NAMALWA (cell line): Measurements from ENCODE around the gene MBNL1.
"Not testable (repeated sequence)": the region's sequence is repeated elsewhere in the genome, so short reads cannot be mapped to it uniquely, and the experiment has no call there.

ENCODE experiments used
- DNase-seq: peaks from one replicate; pipeline ENCODE4 v3.0.0-alpha.2; 2015; ENCODE audit warnings: low spot score

MBNL1 gene

GRCh38 chr3:152319831-152320617, 51.3 kb downstream of the MBNL1 start:
- DNase-seq = no peak

GRCh38 chr3:152321200-152321954, 52.6 kb downstream of the MBNL1 start:
- no peak for DNase-seq

- no peak for DNase-seq
Observed at GRCh38 chr3:152321955-152322377, 53.2 kb downstream of the MBNL1 start.

GRCh38 chr3:152322756-152323155, 54.0 kb downstream of the MBNL1 start:
- peak; percentile 57 for DNase-seq

- no peak for DNase-seq
Observed at GRCh38 chr3:152323834-152324233, 55.1 kb downstream of the MBNL1 start.

- DNase-seq = no peak
Observed at GRCh38 chr3:152325136-152325535, 56.4 kb downstream of the MBNL1 start.

GRCh38 chr3:152327203-152327602, 58.5 kb downstream of the MBNL1 start:
- DNase-seq = no peak

- no peak for DNase-seq
Observed at GRCh38 chr3:152328841-152329240, 60.1 kb downstream of the MBNL1 start.

GRCh38 chr3:152330559-152330958, 61.8 kb downstream of the MBNL1 start:
- DNase-seq = no peak

GRCh38 chr3:152331018-152331541, 62.4 kb downstream of the MBNL1 start:
- DNase-seq = no peak

GRCh38 chr3:152331998-152332397, 63.3 kb downstream of the MBNL1 start:
- DNase-seq = no peak

- no peak for DNase-seq
Observed at GRCh38 chr3:152333928-152334327, 65.2 kb downstream of the MBNL1 start.

GRCh38 chr3:152334761-152335160, 66.0 kb downstream of the MBNL1 start:
- DNase-seq = no peak

GRCh38 chr3:152335273-152335672, 66.5 kb downstream of the MBNL1 start:
- no peak for DNase-seq

- DNase-seq = not testable (repeated sequence)
Observed at GRCh38 chr3:152337337-152337736, 68.6 kb downstream of the MBNL1 start.

GRCh38 chr3:152338159-152338720, 69.5 kb downstream of the MBNL1 start:
- DNase-seq = no peak

GRCh38 chr3:152339881-152340505, 71.3 kb downstream of the MBNL1 start:
- no peak for DNase-seq

GRCh38 chr3:152345233-152345632, 76.5 kb downstream of the MBNL1 start:
- no peak for DNase-seq

- DNase-seq = no peak
Observed at GRCh38 chr3:152346058-152346457, 77.3 kb downstream of the MBNL1 start.

GRCh38 chr3:152346740-152347139, 78.0 kb downstream of the MBNL1 start:
- no peak for DNase-seq

- no peak for DNase-seq
Observed at GRCh38 chr3:152348436-152349177, 79.9 kb downstream of the MBNL1 start.

- DNase-seq = no peak
Observed at GRCh38 chr3:152349392-152349791, 80.7 kb downstream of the MBNL1 start.
